Dendritic cell treated with granulocyte-macrophage colony-stimulating factor and Interleukin-4, amounts not matched to agents 40 ng/mL and 50 ng/mL, for 4 days (primary cell): Measurements from ENCODE around the gene RTTN.

Source experiments
- H3K27ac Mint-ChIP-seq: one replicate; pipeline ENCODE4 v1.8.0; 2022; ENCODE audit warnings: mild to moderate bottlenecking, mixed read lengths
- H3K27me3 Mint-ChIP-seq: one replicate; pipeline ENCODE4 v1.8.0; 2022; ENCODE audit warnings: mild to moderate bottlenecking, mixed read lengths
- H3K36me3 Mint-ChIP-seq: one replicate; pipeline ENCODE4 v1.8.0; 2022; ENCODE audit warnings: low read depth, mixed read lengths
- H3K4me1 Mint-ChIP-seq: one replicate; pipeline ENCODE4 v1.8.0; 2022; ENCODE audit warnings: low read depth, mixed read lengths
- H3K4me3 Mint-ChIP-seq: one replicate; pipeline ENCODE4 v1.8.0; 2022; ENCODE audit warnings: mild to moderate bottlenecking, moderate library complexity, mixed read lengths
- H3K9me3 Mint-ChIP-seq: one replicate; pipeline ENCODE4 v1.8.0; 2022; ENCODE audit warnings: mixed read lengths
- intact Hi-C: fragments of 100-400 bp; cut with micrococcal nuclease; formaldehyde crosslinking; loops from one replicate; pipeline ENCODE4 v1.15.0; 2022

The RTTN gene

DNA sequence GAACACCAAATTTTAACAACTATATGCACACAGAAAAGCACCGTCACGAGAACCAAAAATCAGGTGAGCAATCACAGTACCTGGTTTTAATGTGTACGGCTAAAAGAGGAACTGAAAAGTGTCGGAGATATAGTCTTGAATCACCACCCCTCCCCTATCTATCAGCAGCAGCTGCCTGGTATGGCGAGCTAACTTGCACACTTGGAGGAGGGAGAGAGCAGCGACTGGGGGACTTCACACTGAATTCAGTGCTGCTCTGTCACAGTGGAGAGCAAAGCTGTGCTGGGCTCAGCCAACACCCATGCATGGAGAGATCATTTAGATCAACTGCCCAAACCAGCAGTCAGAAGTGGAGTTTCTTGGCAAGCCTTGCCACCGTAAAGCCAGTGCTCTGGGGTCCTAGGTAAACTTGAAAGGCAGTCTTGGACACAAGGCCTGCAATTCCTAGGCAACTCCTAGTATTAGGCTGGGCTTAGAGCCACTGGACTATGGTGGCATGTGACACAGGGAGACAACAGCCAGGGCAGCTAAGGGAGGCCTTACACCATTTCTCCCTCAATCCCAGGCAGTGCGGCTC, 168.6 kb downstream of the RTTN start:
- no peak overlapping the region for H3K4me3 Mint-ChIP-seq
- H3K27ac Mint-ChIP-seq, result no peak overlapping the region
- peaks cover 11% of the 10 kb centered on the region for H3K4me1 Mint-ChIP-seq
- intact Hi-C loops, result no loop called here
- peaks cover 9% of the 10 kb centered on the region for H3K9me3 Mint-ChIP-seq
- H3K36me3 Mint-ChIP-seq, result peaks cover 26% of the 10 kb centered on the region
- no peaks in the 10 kb centered on the region for H3K27me3 Mint-ChIP-seq

DNA sequence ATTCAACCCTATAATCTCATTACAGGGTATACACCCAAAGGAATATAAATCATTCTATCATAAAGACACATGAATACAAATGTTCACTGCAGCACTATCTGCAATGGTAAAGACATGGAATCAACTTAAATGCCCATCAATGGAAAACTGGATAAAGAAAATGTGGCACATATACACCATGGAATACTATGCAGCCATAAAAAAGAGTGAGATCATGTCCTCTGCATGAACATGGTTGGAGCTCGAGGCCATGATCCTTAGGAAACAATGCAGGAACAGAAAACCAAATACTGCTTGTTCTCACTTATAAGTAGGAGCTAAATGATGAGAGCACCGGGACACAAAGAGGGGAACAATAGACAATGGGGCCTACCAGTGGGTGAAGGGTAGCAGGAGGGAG, 169.3 kb downstream of the RTTN start:
- Mint-ChIP-seq H3K27ac (no peak overlapping the region), H3K36me3 (peaks cover 26% of the 10 kb centered on the region), H3K27me3 (no peaks in the 10 kb centered on the region), H3K4me3 (no peak overlapping the region), H3K9me3 (peaks cover 9% of the 10 kb centered on the region), H3K4me1 (peaks cover 11% of the 10 kb centered on the region)
- intact Hi-C loops, result no loop called here

DNA sequence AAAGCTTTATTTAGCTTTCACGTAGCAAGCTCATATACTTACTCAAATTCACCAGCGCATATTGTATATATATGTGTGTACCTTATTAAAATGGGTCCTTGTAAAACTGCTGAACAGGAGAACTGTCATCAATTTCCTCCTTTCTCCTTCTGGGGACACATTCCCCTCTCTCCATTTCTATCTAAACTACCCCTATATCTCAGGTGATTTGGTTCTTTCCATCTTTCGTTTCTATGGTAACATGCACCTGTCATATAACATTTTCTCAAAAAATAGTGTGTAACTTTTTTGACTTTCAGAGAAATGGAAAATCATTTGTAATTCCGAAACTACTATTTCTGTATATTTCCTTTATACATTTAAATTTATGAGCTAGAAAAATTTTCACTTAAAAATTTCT, 174.3 kb downstream of the RTTN start:
- H3K9me3 Mint-ChIP-seq, result peaks cover 12% of the 10 kb centered on the region
- H3K4me1 Mint-ChIP-seq, result peaks cover 11% of the 10 kb centered on the region
- H3K27me3 Mint-ChIP-seq, result no peaks in the 10 kb centered on the region

DNA sequence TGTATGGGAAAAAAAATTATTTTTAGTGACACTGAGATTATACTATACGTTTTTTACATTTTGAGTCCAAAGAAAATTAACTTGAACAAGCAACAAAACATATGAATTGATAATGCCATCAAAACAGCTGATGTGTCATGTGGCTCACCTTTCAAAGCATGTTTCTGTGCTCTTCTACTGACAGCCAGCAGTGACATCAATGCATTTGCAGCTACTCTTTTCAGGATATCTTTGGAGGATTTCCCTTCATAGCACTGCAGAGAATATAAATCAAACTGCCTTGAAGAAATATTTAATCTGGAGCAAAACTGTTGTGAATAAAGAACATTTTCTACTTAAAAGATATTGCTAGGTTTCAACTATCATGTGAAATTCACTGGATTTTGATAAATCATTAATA, 174.8 kb downstream of the RTTN start:
- H3K4me3 Mint-ChIP-seq, result no peak overlapping the region
- intact Hi-C loops, result no loop called here
- peaks cover 11% of the 10 kb centered on the region for H3K4me1 Mint-ChIP-seq
- peaks cover 22% of the 10 kb centered on the region for H3K36me3 Mint-ChIP-seq
- H3K27me3 Mint-ChIP-seq, result no peaks in the 10 kb centered on the region
- no peak overlapping the region for H3K27ac Mint-ChIP-seq
- H3K9me3 Mint-ChIP-seq, result peaks cover 13% of the 10 kb centered on the region

More for the DNA sequence above, 174.3 kb downstream of the RTTN start:
- H3K4me3 Mint-ChIP-seq, result no peak overlapping the region
- peaks cover 21% of the 10 kb centered on the region for H3K36me3 Mint-ChIP-seq
- intact Hi-C loops, result no loop called here
- no peak overlapping the region for H3K27ac Mint-ChIP-seq

DNA sequence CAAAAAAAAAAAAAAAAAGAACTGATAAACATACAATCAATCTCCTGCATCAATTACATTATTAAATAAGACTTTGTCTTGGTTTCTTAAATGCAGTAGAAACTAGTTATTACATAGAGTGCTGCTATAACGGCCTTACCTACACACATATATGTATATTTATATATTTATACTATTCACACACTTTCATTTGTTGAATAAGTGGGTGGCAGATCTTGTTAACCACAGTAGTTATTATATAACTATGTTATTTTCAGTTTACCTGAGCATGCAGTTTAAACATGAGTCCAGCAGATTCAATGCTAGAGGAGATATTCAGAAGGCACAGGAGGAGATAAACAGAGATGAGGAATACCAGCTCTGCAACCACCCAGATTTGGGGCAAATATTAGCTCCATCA, 176.3 kb downstream of the RTTN start:
- H3K4me1 Mint-ChIP-seq, result peaks cover 9% of the 10 kb centered on the region
- no peak overlapping the region for H3K4me3 Mint-ChIP-seq
- H3K36me3 Mint-ChIP-seq, result peaks cover 27% of the 10 kb centered on the region
- peaks cover 13% of the 10 kb centered on the region for H3K9me3 Mint-ChIP-seq
- intact Hi-C loops, result no loop called here
- no peaks in the 10 kb centered on the region for H3K27me3 Mint-ChIP-seq
- no peak overlapping the region for H3K27ac Mint-ChIP-seq

DNA sequence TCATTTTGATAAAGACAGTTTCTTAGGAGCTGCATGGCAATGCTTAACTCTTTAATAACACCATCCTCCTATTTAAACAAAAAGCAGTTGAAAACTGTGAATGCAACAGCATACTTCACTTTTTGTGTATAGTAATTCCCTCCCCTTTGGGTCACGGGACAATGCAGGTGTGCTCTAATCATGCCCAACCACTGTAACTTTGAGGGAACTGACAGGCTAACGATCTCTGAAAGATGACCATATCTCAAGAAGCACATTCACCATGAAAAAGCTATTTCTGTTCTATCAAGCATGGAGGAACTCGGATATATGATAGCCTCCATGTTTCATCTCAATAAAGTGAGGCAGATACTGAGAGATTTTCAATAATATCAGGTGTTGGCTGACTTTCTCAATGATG, 176.8 kb downstream of the RTTN start:
- H3K36me3 Mint-ChIP-seq, result peaks cover 31% of the 10 kb centered on the region
- intact Hi-C loops, result no loop called here
- no peak overlapping the region for H3K4me3 Mint-ChIP-seq
- no peak overlapping the region for H3K27ac Mint-ChIP-seq
- H3K27me3 Mint-ChIP-seq, result no peaks in the 10 kb centered on the region
- peaks cover 5% of the 10 kb centered on the region for H3K4me1 Mint-ChIP-seq
- peaks cover 13% of the 10 kb centered on the region for H3K9me3 Mint-ChIP-seq

DNA sequence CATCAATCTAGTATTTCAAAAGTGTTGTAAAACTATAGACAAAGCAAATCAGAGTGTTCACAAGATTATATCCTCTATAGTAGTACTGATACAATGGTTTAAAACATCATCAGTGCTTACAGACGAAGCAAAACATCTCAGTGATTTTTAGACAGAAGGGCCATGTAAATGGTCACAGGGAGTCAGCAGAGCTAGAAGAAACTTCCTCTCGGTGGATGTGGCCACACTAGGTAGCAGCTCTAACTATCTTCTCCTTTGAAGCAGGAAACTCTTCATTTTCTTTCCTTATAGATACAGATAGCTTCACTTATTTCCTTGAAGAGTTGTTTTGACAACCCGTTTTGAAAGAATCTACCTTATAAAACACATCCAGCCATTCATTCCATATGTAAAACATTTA, 177.4 kb downstream of the RTTN start:
- Mint-ChIP-seq H3K27ac (no peak overlapping the region), H3K4me3 (no peak overlapping the region), H3K9me3 (peaks cover 13% of the 10 kb centered on the region), H3K27me3 (no peaks in the 10 kb centered on the region), H3K4me1 (peaks cover 4% of the 10 kb centered on the region), H3K36me3 (peaks cover 34% of the 10 kb centered on the region)
- intact Hi-C loops, result no loop called here

- intact Hi-C loops, result no loop called here
- Mint-ChIP-seq H3K36me3 (peaks cover 28% of the 10 kb centered on the region), H3K4me1 (peaks cover 9% of the 10 kb centered on the region), H3K4me3 (no peak overlapping the region), H3K9me3 (peaks cover 13% of the 10 kb centered on the region), H3K27ac (no peak overlapping the region), H3K27me3 (no peaks in the 10 kb centered on the region)
Observed at GRCh38 chr18:70025580-70025979, 179.9 kb downstream of the RTTN start.

GRCh38 chr18:70024829-70025228, 180.7 kb downstream of the RTTN start:
- Mint-ChIP-seq H3K9me3 (peaks cover 13% of the 10 kb centered on the region), H3K4me1 (peaks cover 9% of the 10 kb centered on the region), H3K27me3 (no peaks in the 10 kb centered on the region), H3K36me3 (peaks cover 28% of the 10 kb centered on the region), H3K4me3 (no peak overlapping the region), H3K27ac (no peak overlapping the region)
- intact Hi-C loops, result no loop called here

GRCh38 chr18:70024093-70024492, 181.4 kb downstream of the RTTN start:
- Mint-ChIP-seq H3K9me3 (peaks cover 13% of the 10 kb centered on the region), H3K4me3 (no peak overlapping the region), H3K4me1 (peaks cover 9% of the 10 kb centered on the region), H3K27ac (no peak overlapping the region), H3K27me3 (no peaks in the 10 kb centered on the region), H3K36me3 (peaks cover 28% of the 10 kb centered on the region)
- intact Hi-C loops, result no loop called here

DNA sequence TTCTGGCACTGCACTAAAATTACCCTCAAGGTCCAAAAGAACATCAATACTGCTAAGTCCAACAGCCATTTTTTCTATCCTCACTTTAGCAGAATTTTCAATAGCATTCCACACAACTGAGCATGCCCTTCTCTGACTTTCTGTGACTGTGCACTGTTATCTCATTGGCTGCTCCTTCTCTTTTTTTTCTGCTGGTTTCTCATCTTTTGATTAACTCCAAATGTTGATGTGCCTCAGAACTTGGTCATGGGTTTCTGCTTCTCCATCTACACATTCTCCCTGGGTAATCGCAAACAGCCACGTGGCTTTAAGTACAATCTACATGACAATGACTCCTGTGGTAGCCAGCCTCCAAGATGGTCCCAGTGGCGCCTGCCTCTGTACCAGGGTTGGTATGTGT, 182.9 kb downstream of the RTTN start:
- Mint-ChIP-seq H3K4me1 (peaks cover 9% of the 10 kb centered on the region), H3K27ac (no peak overlapping the region), H3K4me3 (no peak overlapping the region), H3K36me3 (peaks cover 28% of the 10 kb centered on the region), H3K9me3 (peaks cover 13% of the 10 kb centered on the region), H3K27me3 (no peaks in the 10 kb centered on the region)
- intact Hi-C loops, result no loop called here

DNA sequence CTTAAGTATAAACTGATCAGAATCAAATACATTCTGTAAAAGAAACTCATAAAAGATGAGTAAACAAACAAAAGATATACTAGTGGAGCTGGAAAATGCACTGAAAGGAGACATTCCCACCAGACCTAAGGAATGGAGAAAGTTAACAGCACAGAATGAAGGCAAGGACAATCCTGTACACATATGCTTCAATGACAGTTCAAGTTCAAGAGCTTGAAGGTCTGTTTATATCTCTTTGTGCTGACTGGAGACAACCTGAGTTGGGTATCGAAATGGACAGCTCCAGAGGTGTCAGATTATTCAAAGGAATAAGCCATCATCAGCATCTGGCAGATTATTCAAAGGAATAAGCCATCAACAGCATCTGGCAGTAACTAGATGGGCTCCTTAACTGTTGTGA, 184.0 kb downstream of the RTTN start:
- peaks cover 7% of the 10 kb centered on the region for H3K9me3 Mint-ChIP-seq
- H3K4me1 Mint-ChIP-seq, result peaks cover 19% of the 10 kb centered on the region
- H3K36me3 Mint-ChIP-seq, result peaks cover 27% of the 10 kb centered on the region
- H3K4me3 Mint-ChIP-seq, result no peak overlapping the region
- H3K27me3 Mint-ChIP-seq, result no peaks in the 10 kb centered on the region
- H3K27ac Mint-ChIP-seq, result no peak overlapping the region
- intact Hi-C loops, result no loop called here

GRCh38 chr18:70021043-70021442, 184.4 kb downstream of the RTTN start:
- Mint-ChIP-seq H3K4me3 (no peak overlapping the region), H3K36me3 (peaks cover 26% of the 10 kb centered on the region), H3K27me3 (no peaks in the 10 kb centered on the region), H3K4me1 (peaks cover 19% of the 10 kb centered on the region), H3K9me3 (peaks cover 2% of the 10 kb centered on the region), H3K27ac (no peak overlapping the region)
- intact Hi-C loops, result no loop called here

DNA sequence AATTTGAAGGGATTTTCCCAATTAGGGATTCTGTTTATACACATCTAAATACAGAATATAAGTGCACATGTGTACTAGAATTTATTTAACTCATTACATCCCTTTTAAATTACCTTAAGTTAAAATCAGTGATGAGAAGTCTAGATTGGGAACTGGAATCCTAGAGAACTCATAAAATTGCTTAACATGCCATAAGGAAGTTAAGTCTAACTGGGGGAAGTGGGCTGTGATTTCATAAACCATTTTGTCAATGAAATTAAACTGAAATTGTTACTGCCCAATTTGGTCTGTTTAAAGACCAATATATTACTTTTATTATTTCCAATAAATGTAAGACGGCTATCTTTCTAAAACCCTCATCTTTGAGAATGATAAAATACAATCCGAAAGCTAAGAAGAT, 185.5 kb downstream of the RTTN start:
- Mint-ChIP-seq H3K4me3 (no peak overlapping the region), H3K36me3 (peaks cover 24% of the 10 kb centered on the region), H3K4me1 (peaks cover 19% of the 10 kb centered on the region), H3K9me3 (no peaks in the 10 kb centered on the region), H3K27me3 (no peaks in the 10 kb centered on the region), H3K27ac (no peak overlapping the region)
- intact Hi-C loops, result no loop called here

DNA sequence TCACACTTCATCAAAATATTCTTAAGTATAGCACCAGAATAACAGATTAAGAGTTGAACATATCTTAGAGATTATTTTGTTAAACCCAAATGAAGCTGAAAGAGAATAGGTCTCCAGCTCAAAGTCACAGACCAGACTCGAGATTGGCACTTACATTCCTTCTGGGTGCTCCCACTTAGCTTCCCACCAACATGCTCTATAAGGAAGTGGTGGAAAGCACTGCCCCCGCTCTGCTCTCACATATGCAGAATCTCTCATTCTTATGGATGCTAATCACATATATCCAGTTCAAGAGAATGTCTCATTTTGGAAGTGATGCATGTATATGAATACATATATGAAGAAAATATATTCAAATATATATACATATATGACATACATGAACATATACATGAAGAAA, 186.4 kb downstream of the RTTN start:
- no peaks in the 10 kb centered on the region for H3K27me3 Mint-ChIP-seq
- no peak overlapping the region for H3K27ac Mint-ChIP-seq
- intact Hi-C loops, result no loop called here
- H3K4me1 Mint-ChIP-seq, result peaks cover 19% of the 10 kb centered on the region
- no peaks in the 10 kb centered on the region for H3K9me3 Mint-ChIP-seq
- no peak overlapping the region for H3K4me3 Mint-ChIP-seq
- H3K36me3 Mint-ChIP-seq, result peaks cover 19% of the 10 kb centered on the region
